Measurements from ENCODE around the gene LUC7L3. TPM values are rescaled to one million over a fixed set of nuclear protein-coding genes. Genes with fewer than 3 reads are reported as not detected.

LUC7L3 gene
- total and polyA plus RNA-seq, 2 experiments from 2014 or later = 69.3 to 501 TPM

DNA sequence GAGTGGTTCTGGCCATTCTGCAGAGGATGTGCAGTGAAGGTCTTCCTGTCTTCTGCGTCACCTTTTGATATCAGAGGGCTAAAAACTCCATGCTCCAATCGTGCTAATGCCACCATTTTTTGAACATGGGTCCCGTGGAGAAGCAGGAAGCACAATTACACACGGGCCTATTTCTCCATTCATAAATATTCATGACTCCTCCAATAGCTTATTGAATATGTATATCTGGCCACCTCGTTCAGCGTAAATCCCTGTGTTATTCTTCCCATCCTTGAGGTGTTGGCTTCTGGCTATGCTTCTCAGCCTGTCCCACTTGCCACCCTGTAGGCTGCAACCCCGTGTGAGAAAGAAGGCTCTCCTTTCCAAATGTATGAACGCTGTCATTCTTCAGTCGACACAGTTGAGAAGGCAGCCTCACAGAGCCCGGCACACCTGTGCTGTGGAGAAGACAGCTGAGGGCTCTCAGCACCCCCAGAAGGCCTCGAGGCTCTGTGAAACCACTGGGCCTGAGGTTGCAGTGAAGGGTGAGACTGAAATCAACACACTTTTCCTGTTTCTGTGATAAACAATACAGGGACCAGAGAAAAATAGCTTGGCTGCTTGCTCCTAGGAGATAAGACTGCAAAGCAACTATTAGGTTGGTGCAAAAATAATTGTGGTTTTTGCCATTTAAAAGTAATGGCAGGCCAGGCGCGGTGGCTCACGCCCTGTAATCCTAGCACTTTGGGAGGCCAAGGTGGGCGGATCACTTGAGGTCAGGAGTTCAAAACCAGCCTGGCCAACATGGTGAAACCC lies 52.8 kb downstream of the LUC7L3 start:
- Mint-ChIP-seq H3K27me3 (ENCODE audit: insufficient read depth, low read depth, poor library complexity) (peaks cover 8% of the 10 kb centered on the region), H3K4me1 (peaks cover 2% of the 10 kb centered on the region; the same call in 1 of the 3 replicates), H3K9me3 (no peaks in the 10 kb centered on the region), H3K27ac (no peak overlapping the region), H3K36me3 (ENCODE audit: low read depth) (no peaks in the 10 kb centered on the region), H3K4me3 (no peak overlapping the region)
- Histone ChIP-seq H3F3A (replicated peaks; ENCODE audit: low read depth) (no peaks in the 10 kb centered on the region), H3K27ac (ENCODE audit: low read depth) (no peak overlapping the region), H3K79me2 (replicated peaks; ENCODE audit: insufficient read depth) (no peaks in the 10 kb centered on the region), H3K4me2 (no peak overlapping the region), H3K4me1 (ENCODE audit: insufficient read depth) (no peaks in the 10 kb centered on the region), H3K36me3 (ENCODE audit: insufficient read depth) (no peaks in the 10 kb centered on the region; the same call in 1 of the 2 replicates), H3K9me2 (ENCODE audit: insufficient read depth) (no peaks in the 10 kb centered on the region), H2AFZ (no peak overlapping the region), H4K20me1 (replicated peaks; ENCODE audit: insufficient read depth) (no peaks in the 10 kb centered on the region), H3K4me3 (no peak overlapping the region), H3K27me3 (ENCODE audit: insufficient read depth) (no peaks in the 10 kb centered on the region)
- ATAC-seq (no peak), DNase-seq (ENCODE audit: low spot score) (no peak)
- TF ChIP-seq POLR2AphosphoS5 (IDR thresholded peaks at IDR 0.05; ENCODE audit: low read depth) (no peak), JUNB (IDR thresholded peaks at IDR 0.05; ENCODE audit: unreplicated experiment) (no peak), EZH2 (IDR thresholded peaks at IDR 0.05; ENCODE audit: low read depth, unreplicated experiment) (no peak), STAT1 (IDR thresholded peaks at IDR 0.05; ENCODE audit: unreplicated experiment) (no peak)
- TF ChIP-seq, protein P1, sequence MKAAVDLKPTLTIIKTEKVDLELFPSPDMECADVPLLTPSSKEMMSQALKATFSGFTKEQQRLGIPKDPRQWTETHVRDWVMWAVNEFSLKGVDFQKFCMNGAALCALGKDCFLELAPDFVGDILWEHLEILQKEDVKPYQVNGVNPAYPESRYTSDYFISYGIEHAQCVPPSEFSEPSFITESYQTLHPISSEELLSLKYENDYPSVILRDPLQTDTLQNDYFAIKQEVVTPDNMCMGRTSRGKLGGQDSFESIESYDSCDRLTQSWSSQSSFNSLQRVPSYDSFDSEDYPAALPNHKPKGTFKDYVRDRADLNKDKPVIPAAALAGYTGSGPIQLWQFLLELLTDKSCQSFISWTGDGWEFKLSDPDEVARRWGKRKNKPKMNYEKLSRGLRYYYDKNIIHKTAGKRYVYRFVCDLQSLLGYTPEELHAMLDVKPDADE (IDR thresholded peaks at IDR 0.05) = no peak
- TF ChIP-seq, protein P2, sequence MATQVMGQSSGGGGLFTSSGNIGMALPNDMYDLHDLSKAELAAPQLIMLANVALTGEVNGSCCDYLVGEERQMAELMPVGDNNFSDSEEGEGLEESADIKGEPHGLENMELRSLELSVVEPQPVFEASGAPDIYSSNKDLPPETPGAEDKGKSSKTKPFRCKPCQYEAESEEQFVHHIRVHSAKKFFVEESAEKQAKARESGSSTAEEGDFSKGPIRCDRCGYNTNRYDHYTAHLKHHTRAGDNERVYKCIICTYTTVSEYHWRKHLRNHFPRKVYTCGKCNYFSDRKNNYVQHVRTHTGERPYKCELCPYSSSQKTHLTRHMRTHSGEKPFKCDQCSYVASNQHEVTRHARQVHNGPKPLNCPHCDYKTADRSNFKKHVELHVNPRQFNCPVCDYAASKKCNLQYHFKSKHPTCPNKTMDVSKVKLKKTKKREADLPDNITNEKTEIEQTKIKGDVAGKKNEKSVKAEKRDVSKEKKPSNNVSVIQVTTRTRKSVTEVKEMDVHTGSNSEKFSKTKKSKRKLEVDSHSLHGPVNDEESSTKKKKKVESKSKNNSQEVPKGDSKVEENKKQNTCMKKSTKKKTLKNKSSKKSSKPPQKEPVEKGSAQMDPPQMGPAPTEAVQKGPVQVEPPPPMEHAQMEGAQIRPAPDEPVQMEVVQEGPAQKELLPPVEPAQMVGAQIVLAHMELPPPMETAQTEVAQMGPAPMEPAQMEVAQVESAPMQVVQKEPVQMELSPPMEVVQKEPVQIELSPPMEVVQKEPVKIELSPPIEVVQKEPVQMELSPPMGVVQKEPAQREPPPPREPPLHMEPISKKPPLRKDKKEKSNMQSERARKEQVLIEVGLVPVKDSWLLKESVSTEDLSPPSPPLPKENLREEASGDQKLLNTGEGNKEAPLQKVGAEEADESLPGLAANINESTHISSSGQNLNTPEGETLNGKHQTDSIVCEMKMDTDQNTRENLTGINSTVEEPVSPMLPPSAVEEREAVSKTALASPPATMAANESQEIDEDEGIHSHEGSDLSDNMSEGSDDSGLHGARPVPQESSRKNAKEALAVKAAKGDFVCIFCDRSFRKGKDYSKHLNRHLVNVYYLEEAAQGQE (IDR thresholded peaks at IDR 0.05; ENCODE audit: unreplicated experiment) = no peak

DNA sequence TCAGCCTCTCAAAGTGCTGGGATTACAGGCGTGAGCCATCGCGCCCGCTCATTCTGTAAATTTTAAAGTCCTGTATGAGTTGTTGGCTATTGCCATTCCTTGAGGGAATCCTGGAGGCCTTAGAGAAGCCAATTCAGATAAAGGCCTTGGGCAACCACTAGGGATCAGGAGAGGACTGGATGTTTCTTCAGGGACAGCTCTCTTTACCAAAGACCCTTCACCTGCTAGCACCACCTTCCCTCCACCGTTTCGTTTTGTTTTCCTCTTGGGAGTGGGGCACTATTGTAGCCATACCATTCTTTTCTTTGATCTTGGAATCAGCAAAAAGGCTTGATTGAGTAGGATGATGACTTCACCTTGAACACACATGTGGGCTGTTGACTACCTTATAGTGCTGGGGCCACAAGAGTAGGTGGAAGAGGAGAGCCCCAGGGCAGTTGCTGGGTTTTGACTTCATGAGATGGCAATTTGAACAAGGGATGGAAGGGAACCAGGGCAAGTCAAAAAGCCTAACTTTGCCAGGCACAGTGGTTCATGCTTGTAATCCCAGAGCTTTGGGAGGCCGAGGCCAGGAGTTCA lies 54.9 kb downstream of the LUC7L3 start:
- no peak for TF ChIP-seq STAT1 (IDR thresholded peaks at IDR 0.05; ENCODE audit: unreplicated experiment)
- TF ChIP-seq, protein P3, sequence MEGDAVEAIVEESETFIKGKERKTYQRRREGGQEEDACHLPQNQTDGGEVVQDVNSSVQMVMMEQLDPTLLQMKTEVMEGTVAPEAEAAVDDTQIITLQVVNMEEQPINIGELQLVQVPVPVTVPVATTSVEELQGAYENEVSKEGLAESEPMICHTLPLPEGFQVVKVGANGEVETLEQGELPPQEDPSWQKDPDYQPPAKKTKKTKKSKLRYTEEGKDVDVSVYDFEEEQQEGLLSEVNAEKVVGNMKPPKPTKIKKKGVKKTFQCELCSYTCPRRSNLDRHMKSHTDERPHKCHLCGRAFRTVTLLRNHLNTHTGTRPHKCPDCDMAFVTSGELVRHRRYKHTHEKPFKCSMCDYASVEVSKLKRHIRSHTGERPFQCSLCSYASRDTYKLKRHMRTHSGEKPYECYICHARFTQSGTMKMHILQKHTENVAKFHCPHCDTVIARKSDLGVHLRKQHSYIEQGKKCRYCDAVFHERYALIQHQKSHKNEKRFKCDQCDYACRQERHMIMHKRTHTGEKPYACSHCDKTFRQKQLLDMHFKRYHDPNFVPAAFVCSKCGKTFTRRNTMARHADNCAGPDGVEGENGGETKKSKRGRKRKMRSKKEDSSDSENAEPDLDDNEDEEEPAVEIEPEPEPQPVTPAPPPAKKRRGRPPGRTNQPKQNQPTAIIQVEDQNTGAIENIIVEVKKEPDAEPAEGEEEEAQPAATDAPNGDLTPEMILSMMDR (conservative IDR thresholded peaks at IDR 0.05; ENCODE audit: low read depth in 2 of 2) = peak; percentile 32 to 53

More for the DNA sequence above, 54.9 kb downstream of the LUC7L3 start:
- Histone ChIP-seq H3K4me2 (no peak overlapping the region), H3F3A (replicated peaks; ENCODE audit: low read depth) (no peaks in the 10 kb centered on the region), H3K27me3 (ENCODE audit: insufficient read depth) (no peaks in the 10 kb centered on the region), H4K20me1 (replicated peaks; ENCODE audit: insufficient read depth) (no peaks in the 10 kb centered on the region), H3K79me2 (replicated peaks; ENCODE audit: insufficient read depth) (no peaks in the 10 kb centered on the region), H3K9me2 (ENCODE audit: insufficient read depth) (no peaks in the 10 kb centered on the region), H3K4me1 (ENCODE audit: insufficient read depth) (no peaks in the 10 kb centered on the region), H2AFZ (no peak overlapping the region), H3K4me3 (no peak overlapping the region), H3K27ac (ENCODE audit: low read depth) (no peak overlapping the region), H3K36me3 (ENCODE audit: insufficient read depth) (no peaks in the 10 kb centered on the region; the same call in 1 of the 2 replicates)
- Mint-ChIP-seq H3K4me3 (no peak overlapping the region), H3K27me3 (ENCODE audit: insufficient read depth, low read depth, poor library complexity) (peaks cover 2% of the 10 kb centered on the region), H3K27ac (no peak overlapping the region), H3K36me3 (ENCODE audit: low read depth) (no peaks in the 10 kb centered on the region), H3K9me3 (no peaks in the 10 kb centered on the region), H3K4me1 (peaks cover 2% of the 10 kb centered on the region; the same call in 1 of the 3 replicates)
- DNase-seq (ENCODE audit: low spot score) = peak; percentile 53
- ATAC-seq = peak; percentile 84

Measured in GM23338 (cell line).